Glomerular visceral epithelial cell (primary cell): Measurements from ENCODE around the gene FPR1.
"Not testable (repeated sequence)": the region's sequence is repeated elsewhere in the genome, so short reads cannot be mapped to it uniquely, and the experiment has no call there.

Source experiments
- DNase-seq: peaks from one replicate; pipeline ENCODE4 v3.0.0-alpha.2; 2016; ENCODE audit errors: extremely low spot score

FPR1 gene

GRCh38 chr19:51779181-51779580 lies 27.5 kb upstream of the FPR1 start:
- no peak for DNase-seq

- peak; percentile 85 for DNase-seq
Measured at GRCh38 chr19:51777570-51778462, 26.1 kb upstream of the FPR1 start.

GRCh38 chr19:51776561-51776960 lies 24.9 kb upstream of the FPR1 start:
- not testable (repeated sequence) for DNase-seq

GRCh38 chr19:51772977-51773376 lies 21.3 kb upstream of the FPR1 start:
- no peak for DNase-seq

- DNase-seq: peak; percentile 17
Measured at GRCh38 chr19:51771376-51772130, 19.9 kb upstream of the FPR1 start.

DNA sequence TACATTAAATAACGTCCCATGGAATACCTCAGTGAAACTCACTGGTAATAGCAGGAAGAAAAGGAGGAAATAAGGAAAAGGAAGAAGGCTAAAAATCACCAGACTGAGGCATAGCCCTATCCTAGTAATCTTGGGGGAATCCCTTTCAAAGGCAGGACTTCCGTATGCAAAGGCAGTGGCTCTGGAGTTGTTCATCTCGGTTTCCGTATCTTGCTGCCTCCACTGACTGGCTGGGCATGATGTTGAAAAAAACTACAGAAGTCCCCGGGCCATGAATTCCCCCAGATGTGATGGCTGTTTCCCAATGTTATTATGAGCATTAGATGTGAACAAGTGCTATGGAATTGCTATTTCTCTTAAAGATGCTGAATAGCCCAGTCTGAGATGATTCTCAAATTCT lies 14.8 kb upstream of the FPR1 start:
- DNase-seq: no peak

- no peak for DNase-seq
Measured at GRCh38 chr19:51765086-51765485, 13.4 kb upstream of the FPR1 start.

GRCh38 chr19:51761696-51762095 lies 10.0 kb upstream of the FPR1 start:
- no peak for DNase-seq

- no peak for DNase-seq
Measured at GRCh38 chr19:51760697-51761356, 9.1 kb upstream of the FPR1 start, which contains the start of gene FPR2. Gene FPR2, plus strand, starts transcription at chr19:51761180. Its CDS starts 7,479 bp downstream, at chr19:51768659.

DNA sequence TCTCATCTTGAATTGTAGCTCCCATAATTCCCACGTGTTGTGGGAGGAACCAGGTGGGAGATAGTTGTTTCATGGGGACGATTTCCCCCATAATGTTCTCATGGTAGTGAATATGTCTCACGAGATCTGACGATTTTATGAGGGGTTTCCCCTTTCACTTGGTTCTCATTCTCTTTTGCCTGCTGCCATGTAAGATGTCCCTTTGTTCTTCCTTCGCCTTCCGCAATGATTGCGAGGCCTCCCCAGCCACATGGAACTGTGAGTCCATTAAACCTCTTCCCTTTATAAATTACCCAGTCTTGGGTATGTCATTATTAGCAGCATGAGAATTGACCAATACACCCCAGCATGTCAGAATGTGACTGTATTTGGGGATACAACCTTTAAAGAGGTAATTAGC lies 3.9 kb upstream of the FPR1 start:
- no peak for DNase-seq

- DNase-seq: no peak
Measured at GRCh38 chr19:51754770-51755169, 3.1 kb upstream of the FPR1 start.

GRCh38 chr19:51754109-51754508 lies 2.4 kb upstream of the FPR1 start:
- no peak for DNase-seq

DNA sequence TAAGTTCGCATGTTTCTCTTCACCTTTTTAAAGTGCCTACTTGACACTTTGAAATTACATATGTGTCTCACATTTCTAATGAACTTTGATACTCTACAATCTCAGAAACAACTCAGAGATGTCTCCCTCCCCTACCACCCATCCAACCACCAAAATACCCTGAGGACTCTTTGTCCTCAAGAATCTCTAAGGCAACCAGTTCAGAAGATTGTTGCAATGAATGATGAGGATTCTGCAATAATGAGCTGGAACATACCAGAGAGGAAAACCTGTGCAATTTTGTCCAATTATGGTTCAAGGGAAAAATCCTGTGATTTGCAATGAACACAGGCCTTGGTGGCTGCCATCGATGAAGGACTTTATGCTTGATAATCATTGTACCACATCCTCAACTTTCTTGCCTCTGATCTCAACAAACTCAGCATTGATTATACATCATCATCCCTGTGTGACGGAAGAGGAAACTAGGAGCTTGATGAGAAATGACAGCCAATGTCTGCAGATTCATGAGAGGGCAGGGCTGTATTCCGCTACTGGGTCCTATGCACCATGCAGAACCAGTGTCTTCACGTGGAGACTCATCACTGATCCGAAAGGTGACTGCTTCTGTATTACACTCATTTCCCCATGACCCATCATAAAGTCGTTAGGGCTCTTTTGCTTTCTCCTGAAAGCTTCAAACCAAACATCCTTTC lies 1.1 kb downstream of the FPR1 start:
- peak; percentile 52 for DNase-seq

DNA sequence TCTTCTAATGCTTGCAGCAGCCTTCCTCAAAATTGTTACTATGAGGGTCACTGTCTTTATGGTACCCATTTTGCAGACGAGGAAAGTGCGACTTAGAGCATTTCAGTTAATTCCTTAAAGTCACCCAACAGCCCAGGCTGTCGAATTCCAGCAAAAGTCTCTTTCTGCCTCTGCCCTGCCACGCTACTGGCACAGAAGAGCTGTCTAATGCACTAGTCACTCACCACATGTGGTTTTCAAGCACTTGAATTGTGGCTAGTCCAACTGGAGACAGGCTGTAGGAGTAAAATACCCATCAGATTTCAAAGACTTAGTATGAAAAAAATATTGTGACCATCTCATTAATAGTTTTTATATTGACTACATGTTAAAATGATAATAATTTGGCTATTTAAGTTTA lies 1.7 kb downstream of the FPR1 start:
- peak; percentile 85 for DNase-seq

GRCh38 chr19:51746731-51747130 lies 4.9 kb downstream of the FPR1 start:
- DNase-seq: no peak

DNA sequence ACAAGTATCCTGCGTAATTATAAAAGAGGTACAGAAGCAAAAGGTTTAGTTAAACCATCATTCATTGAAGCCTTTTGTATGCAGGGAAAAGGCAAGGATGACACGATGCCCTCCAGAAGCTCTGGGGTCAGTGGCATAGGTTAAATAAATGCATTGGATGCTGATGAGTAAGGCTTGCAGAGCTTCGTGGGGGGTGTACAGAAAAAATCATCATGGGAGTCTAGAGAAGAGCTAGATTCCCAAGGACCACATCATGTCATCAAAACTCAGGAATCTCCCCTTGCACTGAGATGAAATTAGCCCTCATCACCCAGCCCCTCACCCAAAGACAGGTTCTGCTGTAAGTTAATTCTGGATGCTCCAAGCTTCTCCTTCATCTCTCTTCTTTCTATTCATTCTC lies 8.3 kb downstream of the FPR1 start:
- DNase-seq: peak; percentile 94

DNA sequence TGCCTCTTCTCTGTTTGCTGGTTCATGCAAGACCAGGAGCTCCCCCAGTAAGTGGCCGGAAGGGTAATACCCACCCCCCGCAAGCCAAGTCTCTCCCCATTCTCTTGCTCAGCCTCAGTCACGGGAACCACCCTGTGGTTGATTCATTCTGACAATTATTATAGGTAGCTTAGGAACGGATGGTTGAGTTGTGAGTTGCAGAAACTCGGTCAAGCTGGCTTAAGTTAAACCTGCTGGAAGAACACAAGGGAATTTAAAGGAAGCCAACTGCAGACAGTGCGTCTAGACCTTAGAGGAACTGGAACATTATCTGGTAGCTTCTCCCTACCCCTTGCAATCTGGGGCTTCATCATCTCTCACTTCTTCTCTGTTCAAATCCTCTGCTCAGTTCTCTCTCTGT lies 8.9 kb downstream of the FPR1 start:
- DNase-seq: peak; percentile 97

GRCh38 chr19:51740356-51740755 lies 11.3 kb downstream of the FPR1 start:
- DNase-seq: no peak

DNA sequence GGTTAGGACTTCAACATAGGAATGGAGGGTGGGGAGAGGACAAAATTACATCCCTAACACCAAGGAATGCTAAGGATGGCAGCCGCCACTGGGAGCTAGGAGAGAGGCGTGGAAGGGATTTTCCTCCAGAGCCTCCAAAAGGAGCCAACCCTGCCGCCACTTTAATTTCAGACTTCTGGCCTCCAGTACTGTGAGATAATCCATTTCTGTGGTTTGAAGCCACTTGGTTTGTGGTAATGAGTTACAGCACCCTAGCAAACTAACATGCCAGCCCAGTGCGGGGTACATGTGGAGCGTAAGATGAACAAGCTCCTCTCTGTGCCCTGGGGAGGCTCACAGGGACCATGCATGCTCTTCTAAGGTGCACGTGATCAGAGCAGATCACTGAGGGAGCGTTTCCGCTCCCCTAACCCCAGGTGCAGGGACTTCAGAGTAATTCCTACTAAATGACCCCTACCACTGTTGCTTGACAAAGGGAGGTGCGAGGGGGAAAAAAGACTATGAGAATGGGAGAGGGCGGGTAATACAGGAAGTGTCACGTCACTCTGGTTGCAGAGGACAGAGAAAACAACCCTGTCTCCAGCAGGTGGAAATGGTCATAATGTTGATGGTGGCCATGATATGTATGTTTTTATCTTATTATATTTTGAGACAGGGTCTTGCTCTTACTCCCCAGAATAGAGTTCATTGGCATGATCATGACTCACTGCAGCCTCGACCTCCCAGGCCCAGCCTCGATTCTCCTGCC lies 12.0 kb downstream of the FPR1 start:
- DNase-seq: peak; percentile 93

DNA sequence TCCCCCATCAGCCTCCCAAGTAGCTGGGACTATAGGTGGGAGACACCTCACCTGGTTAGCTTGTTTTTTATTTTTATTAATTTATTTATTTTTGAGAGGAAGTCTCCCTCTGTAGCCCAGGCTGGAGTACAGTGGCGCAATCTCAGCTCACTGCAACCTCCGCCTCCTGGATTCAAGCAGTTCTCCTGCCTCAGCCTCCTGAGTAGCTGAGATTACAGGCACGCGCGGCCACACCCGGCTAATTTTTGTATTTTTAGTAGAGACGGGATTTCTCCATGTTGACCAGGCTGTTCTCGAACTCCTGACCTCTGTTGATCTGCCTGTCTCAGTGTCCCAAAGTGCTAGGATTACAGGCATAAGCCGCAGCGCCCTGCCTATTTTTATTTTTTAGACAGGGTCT lies 13.2 kb downstream of the FPR1 start:
- DNase-seq: not testable (repeated sequence)

GRCh38 chr19:51737924-51738323 lies 13.8 kb downstream of the FPR1 start:
- DNase-seq: no peak
